Activated T-cell treated with anti-CD3 and anti-CD28 coated beads for 4 hours (primary cell): ENCODE data around the gene OGFOD3.
A peak's percentile ranks its signal among the peaks of the same experiment; 100 is the strongest.

Experiments used
- DNase-seq: peaks from one replicate; pipeline ENCODE4 v3.0.0-alpha.2; 2020

OGFOD3 gene

DNA sequence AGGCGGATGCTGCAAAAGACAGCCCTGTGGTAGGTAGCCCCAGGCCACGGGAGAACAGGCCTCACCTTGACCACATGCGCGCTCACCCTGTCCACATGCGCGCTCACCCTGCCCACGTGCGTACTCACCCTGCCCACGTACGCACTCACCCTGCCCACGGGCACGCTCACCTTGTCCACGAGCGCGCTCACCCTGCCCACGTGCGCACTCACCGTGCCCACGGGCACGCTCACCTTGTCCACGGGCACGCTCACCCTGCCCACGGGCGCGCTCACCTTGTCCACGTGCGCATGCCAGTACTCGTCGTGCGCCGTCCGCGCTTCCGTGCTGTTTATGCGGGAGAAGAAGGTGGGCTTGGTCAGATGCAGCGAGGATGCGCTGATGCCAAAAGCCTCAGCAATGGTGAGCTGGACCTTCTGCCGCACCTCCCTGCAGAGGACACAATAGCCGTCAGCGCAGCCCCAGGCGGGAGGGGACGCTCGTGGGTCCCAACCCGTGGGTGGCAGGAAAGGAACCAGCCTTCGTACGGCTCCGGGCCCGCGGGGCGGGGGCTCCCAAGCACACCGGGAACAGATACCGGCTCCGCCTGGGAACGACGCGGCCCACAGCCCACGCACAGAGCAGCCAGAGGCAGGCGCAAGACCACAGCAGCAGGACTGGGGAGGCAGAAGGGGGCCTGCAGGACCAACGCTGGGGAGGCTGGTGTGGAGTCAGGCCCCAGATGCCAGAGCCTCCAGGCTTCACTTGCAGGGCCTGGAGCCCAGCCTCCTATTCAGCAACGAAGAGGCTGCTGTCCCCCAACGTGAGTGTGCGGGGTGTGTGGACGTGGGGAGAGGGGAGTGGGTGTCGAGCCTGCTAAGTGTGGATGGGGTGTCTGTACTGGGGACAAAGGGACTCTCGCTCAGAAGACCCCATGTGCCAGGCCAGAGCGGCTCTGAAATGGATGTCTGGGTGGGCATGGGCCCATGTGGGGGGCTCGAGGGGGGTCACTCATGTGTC, 14.4 kb downstream of the OGFOD3 start:
- no peak for DNase-seq

DNA sequence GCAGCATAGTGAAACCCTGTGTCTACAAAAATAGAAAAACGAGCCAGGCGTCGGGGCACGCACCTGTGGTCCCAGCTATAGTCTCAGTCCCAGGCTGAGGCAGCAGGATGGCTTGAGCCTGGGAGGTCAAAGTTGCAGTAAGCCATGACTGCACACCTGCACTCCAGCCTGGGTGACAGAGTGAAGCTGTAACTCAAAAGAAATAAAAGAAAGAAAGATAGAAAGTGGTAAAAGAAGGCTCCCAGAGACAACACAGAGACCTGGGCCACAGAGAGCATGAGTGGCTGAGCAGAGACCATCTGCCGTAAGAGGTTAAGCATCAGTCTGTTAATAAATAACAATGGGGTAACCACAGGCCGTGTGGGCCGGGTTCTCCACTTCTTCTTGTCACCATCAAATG, 15.5 kb downstream of the OGFOD3 start:
- no peak for DNase-seq

DNA sequence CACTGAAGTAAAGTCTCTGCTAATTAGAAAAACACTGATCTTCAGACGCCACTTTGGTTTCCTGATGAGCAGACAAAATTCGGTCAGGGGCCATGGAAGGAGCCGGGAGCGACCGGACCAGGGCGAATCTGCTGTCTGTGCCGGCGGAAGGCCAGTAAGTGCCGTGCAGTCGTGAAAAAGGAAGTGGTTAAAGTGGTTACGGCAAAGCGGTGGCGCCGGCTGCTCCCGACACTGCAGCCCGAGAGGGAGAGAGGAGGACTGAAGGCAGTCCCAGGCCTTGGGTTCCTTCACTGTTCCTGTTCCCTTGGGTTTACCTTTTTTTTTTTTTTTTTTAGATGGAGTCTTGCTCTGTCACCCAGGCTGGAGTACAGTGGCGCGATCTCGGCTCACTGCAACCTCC, 17.6 kb downstream of the OGFOD3 start:
- peak; percentile 13 for DNase-seq

DNA sequence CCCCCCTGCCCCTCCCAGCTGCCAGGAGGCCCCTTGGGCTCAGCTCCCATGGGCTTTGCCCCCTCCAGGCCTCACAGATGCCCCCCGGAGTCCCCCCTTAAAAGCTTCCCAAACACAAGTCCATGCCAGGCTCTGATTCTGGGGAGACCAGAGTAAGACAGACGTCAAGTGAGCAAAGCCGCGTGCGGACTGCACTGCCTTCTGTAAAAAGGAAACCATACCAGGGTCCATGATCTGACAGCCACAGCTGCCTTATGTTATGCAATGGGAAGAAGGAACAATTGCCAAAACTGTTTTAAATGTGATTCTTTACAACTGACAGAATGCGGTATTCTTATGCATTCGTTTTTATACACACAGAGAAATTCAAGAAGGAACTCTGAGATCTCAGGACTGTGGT, 18.2 kb downstream of the OGFOD3 start:
- no peak for DNase-seq

DNA sequence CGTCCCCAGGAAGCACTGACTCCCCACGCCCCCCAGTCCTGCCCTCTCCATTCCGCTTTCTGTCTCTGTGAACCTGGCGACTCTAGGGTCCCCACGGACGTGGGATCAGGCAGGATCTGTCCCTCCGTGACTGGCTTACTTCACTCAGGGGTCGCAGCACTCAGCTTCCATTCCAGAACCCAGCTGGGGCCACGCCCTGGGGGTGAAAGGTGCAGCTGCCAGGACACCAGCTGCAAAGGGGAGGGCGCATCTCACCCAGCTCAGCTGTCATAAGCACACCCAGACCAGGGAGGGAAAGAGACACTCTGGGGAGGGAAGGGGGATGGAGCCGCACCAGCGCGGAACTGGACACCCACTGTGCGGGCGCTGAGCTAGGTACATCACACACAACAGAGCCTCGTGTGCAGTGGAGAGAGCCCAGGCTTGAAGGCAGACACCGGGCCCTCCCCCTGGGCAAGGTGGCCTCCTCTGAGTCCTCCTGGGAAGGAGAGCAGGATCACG, 18.7 kb downstream of the OGFOD3 start:
- no peak for DNase-seq

DNA sequence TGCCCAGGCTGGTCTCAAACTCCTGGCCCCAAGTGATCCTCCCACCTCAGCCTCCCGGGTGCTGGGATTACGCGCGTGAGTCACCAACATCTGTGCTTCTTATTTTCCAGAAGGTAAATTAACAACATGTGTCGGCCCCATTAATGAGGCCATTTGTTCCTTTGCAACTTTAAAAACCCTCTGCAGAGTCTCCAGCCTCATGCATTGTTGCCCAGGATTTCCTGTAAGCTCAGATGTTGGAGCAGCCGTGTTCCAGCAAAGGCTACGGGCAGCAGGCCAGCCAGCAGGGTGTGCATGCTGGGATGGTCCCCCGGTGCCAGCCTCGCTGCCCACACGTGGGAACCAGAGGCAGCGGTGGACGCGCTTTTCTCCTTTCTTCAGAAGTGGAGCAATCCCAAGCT, 19.3 kb downstream of the OGFOD3 start:
- DNase-seq: no peak

DNA sequence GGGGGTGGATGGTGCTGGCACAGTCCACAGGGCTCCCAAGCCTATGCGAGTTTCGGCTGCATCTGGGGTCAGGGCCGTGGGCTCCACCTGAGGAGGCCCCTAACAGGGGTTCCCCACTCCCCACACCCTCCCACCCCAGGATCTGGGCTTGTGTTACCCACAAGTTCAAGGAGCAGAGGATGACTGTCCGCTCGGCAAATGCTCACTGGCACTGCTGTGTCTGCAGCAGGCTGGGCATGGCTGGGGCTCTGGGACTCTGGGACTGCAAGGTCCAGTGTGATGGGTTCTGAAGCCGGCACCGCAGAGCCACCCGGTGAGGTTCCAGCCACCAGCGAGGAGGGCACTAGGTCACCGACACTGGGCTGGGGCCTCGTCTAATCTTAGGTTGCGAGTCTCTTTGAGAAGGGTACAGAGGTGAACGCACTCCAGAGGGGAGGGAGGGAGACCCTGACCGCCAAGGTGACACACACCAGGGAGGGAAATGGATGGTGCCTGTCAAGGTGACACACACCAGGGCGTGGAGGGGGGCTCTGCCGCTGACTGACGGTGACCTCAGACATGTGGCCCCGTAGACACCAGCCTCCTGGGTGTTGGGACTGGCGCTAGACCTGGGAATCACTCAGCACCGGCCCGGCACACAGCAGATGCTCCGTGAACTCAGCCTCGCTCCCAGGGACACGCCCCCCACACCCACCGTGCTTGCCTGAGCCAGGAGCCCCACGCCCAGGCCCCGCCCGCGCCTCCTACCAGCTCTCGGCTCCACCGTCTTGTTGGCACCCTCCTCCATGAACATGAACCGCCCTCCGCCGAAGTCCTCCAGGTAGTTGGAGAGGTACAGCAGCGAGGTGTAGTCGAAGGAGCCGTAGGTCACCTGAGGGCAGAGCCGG, 20.7 kb downstream of the OGFOD3 start:
- no peak for DNase-seq

DNA sequence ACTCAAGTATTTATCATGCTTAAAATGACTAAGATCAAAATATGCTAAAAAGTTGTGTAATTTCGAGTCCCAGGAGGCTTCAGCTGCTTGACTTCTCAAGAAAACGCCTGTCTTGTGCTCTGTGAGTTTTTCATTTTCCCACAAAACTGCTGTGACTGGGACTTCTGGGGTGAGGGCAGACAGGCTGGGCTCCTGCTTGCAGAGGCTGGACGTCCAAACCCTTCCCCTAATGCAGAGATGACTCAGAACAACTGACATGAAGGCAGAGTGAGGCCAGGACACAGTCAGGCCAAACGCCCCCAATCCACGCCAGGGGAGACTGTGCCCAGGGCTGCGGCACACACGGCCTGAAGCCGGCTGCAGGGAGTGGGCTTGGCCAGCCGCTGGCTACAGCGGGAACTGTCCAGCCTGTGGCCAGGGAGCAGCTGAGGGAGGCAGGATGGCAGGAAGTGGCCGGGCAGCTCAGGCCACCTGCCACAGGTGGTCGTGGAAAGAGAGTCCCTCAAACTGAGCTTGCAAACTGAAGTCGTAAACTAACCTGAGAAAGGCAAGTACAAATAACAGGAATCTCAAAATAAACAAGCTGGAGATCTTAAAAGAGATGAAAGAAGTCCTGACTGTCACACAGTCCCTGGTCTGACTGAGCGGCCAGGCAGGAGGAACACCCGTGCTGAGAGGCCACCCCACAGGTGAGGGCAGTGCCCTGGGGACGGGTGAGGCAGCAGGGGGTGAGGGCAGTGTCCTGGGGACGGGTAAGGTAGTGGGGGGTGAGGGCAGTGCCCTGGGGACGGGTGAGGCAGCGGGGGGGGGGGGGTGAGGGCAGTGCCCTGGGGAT, 21.6 kb downstream of the OGFOD3 start:
- DNase-seq: no peak

DNA sequence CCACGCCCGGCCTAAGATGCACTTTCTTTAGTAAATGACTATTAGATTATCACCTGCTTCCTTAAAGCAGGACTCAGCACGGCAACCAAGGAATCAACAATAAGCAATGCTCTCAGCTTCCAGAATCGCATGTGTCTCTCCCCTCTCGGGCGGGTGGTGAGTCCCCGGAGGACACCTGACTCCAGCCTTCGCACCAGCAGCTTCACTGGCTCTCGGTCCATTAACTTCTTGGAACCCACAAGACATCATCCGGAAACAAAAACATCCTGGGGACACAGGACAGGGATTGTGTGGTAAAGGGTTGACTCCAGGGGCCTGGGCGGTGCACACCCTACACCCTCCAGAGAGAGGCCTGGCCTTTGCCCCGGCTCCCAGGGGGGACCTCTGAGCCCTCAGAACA, 24.1 kb downstream of the OGFOD3 start:
- no peak for DNase-seq

DNA sequence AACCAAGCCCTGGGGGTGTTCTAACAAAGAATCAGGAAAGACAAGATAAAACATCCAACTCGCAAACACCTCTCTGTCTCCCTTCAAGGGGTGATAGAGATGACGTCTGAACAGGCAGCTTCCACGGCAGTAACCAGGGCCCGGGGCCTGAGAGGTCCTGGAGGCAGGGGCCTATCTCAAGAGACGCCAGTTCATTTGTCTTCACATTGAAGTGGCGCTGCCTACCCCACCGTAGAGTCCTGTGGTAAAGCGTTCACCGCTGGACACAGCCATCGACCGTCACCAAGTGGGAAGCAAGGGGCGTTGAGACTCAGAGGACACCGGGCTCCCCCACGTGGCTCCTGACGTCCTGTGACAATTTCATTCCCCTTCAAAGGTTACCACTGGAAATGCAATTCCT, 25.4 kb downstream of the OGFOD3 start:
- DNase-seq: no peak

DNA sequence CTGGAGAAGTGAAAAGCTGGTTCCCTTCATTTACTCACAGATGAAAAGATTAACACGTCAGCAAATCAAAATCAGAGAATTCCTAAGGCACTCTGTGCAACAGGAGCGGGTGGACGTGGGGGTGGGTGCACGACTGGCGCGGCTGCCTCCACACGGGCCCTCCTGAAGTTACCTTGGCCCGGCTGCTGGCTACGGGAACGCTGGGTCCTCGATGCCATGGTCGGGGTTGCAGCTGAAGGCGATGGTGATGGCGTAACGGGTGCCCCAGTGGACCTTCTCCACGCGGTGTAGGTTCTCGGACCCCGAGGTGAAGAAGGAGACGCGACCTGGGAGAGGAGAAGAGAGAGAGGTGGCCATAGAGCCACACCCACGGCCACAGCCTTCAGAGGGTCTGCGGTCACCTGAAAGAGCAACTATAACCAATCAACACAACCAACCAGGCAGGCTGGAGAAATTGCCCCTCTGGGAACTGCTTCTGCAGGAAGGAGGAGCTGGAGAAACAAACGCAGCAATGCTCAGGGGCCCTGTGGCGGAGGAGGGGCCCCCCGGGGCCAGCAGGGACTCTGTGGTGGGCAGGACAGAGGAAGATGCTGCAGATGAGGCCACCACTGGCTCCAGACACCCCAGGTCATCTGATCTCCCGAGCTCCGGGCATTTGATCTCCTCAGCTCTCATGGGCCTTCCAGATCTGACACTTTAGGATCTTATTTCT, 26.0 kb downstream of the OGFOD3 start:
- no peak for DNase-seq

DNA sequence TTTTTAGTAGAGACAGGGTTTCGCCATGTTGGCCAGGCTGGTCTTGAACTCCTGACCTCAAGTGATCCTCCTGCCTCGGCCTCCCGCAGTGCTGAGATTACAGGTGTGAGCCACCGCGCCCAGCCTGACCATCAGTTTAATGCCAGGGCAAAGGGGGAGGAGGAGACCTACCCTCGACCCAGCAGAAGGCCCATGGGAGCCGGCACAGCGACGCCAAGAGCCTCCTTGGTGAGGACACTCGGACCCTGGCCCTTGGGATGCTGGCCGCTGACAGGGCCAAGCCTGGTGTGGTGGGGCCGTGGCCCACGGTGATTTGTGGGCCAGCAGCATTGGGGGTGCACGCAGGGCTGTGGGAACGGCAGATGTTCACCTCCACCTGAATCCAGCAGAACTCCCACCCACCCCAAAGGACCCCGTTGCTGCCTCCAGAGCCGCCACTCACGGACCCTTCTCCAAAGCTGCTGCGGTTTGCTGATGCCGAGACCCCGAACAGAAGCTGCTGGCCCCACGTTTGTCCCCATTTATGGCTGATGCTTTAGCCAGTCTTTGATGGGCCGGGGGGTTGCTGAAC, 26.8 kb downstream of the OGFOD3 start:
- DNase-seq: no peak

DNA sequence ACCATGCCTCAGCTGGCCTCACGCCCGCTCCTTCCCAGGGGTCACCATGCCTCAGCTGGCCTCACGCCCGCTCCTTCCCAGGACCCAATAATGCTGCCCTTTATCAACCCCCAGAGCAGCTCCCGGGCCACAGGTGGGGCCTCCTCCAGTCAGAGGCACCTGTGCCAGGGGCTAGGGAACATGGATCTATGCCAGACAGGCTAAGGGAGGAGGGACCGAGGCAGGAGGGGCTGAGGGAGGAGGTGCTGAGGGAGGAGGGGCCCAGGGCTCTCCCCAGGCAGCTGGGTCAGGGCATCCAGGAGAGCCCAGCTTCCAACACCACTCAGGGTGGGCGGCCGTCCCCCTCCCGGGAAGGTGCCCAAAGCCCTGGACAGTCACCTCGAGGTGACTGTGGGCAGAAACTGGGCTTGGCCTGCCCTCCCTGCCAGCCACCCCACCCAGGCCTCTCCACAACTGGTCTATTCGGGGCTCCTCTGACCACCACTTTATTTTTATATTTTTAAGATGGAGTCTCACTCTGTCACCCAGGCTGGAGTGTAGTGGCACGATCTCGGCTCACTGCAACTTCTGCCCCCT, 27.4 kb downstream of the OGFOD3 start:
- DNase-seq: no peak

DNA sequence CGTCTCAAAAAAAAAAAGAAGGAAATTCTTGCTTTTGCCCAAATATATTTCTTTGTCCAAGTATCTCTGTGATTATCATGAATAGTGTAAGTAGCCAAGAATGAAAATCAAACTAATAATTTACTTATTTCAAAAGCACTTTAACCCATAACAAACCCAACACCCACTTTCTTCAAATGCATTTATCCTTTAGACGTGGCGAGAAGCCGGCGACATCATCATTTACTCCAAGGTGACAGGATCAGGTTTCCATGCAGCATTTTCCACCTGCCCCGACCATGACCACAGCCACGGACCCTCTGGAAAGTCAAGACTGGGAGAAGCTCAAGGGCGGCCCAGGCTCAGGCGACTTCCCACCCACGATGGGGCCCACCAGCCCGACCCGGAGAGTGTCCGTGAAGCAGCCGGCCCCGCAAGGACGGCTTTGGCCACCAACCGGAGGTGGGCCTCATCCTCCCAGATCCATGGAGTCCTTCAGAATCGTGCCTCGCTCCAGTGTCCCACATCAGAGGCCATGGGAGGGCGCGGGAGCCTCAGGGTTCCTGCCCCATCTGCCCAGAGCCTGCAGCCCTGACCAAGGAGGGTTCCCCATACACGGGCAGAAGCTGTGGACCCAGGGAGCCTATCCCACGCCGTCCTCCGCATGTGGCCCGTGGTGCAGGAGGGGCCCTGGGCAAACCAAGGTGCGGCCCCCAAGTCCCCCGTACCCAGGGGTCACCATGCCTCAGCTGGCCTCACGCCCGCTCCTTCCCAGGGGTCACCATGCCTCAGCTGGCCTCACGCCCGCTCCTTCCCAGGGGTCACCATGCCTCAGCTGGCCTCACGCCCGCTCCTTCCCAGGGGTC, 28.1 kb downstream of the OGFOD3 start:
- no peak for DNase-seq

DNA sequence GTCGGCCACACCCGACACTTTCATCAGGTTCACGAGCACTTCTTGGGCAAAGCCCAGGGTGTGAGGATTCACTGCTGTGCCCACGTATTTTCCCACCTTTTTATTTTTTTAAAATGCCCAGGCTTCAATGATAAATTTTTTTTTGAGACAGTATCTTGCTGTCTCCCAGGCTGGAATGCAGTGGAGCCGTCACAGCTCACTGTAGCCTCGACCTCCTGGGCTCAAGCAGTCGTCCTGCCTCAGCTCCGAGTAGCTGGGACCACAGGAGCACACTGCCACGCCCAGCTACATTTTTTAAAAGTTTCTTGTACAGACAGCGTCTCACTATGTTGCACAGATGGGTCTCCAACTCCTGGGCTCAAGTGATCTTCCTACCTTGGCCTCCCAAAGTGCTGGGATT, 29.0 kb downstream of the OGFOD3 start:
- DNase-seq: no peak

DNA sequence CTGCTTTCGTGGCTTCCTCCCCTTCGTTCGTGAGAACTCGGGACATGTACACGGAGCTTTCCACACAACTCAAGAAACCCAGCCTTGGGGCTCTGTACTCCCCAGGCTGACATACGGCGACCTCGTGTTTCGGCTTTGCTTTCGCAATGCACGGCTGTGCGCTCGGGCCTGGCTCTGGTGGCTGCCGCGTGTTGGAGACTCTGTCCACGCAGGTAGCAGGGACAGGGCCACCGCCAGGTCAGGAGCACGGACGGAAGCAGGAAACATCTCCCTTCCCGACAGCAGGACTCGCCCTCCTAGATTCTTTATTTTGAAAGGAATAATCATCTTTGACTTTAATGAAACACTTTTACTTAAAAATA, 29.5 kb downstream of the OGFOD3 start:
- no peak for DNase-seq

DNA sequence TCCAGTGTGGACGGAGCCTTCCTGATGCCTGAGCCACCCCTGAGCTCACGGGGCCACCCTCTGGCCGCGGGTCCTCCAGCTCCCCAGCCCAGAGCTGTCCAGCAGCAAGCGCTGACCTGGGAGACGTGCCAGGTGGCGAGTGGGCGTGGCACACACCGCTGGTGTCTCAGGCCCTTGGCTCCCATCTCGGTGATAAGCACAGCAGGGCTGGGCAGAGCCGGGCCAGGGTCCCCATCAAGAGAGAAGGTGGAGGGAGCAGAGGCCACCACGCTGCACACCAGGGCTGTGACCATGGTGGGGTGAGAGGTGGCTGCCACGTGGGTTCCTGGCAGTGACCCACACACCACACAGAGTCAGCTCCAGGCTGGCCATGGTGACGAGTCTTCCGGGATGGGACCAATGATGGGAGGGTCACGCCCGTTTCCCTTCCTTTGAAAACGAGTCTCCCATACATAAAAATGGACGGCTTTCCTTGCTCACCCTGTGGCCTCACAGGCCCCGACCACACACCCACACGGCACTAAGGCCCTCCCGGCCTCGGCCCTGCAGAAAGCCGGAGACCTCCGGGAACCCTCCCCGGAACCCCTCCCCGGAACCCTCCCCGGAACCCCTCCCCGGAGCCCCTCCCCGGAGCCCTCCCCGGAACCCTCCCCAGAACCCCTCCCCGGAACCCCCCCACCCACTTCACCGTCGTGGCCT, 30.0 kb downstream of the OGFOD3 start:
- DNase-seq: no peak

DNA sequence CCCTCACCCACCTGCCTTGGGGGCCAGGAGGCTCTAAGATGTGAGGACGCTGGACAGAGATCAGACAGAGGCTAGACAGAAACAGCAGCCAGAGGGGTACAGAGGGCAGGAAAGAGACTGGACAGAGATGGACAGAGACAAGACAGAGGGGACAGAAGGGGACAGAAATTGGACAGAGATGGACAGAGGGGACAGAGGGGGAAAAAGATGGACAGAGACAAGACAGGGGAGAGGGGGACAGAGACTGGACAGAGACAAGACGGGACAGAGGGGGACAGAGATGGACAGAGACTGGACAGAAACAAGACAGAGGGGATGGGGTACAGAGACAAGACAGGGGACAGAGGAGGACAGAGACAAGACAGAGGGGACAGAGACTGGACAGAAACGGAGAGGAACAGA, 30.7 kb downstream of the OGFOD3 start:
- DNase-seq: no peak

DNA sequence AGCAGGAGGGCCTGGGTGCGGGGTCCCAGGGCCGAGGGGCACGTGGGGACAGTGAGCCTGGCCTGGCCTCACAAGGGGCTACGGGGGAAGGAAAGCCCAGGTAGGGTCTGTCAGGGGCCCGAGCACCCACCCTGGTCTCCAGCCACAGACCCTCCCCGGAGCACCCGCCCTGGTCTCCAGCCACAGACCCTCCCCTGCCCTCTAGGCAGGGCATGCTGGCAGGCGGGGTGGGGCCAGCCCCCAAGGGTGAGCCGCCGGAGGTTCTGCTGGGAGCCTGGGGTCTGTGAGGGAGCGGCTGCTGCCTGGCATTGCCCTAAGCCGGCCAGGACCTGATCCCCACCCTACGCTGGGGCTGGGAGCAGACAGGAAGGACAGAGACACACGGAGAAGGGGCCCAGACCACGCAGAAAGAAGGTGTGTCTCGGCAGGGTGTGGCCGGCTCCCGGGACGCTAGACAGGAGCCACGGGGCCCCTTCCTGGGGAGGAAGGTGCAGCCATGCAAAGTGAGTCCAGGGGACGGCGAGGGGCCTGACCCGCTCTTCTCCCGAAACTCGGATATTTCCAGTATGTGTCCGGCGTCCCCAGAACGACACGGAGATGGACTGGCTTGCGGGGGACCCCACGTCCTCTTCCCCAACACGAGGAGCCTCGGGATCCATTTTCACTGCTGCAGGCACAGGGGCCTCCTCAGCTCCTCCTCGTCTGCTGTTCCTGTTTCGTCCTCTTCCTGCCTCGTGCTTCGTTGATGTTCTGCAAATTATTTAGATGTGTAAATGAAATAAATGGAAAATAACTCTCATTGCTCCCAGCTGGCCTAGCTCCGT, 31.3 kb downstream of the OGFOD3 start:
- no peak for DNase-seq
